ENCODE data around the gene DNASE1L3.

DNASE1L3 gene

DNA sequence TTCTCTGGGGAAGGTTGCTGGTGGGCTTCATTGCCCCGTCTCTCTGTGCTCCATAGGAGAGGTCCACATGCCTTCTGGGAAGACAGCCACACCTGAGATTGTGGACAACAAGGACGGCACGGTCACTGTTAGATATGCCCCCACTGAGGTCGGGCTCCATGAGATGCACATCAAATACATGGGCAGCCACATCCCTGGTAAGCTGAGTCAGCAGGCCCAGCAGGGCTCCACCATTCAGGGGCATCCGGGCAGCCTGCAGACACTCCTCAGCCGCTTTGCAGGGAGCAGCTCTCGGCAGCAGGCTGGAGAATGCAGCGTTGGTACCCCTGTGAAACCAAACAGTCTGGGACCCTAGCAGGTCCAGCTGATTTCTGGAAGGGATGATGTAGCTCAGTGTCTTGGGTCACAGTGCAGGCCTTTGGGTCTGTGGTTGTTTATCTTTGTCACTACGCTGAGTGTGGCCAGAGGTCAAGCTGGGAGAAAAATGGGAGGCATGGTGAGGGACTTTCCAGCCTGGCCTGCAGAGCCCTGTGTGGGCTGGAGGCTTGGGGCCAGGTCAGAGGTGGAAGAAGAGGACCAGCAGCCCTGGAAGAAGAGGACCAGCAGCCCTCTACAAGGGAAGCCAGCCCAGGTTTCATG lies 67.2 kb downstream of the DNASE1L3 start:
- in situ Hi-C loops (cut with HindIII; ENCODE audit: low sequenced_read_pairs) = no loop called here
